Karpas-422 (cell line): ENCODE data around the gene KRTAP6-3. TPM values are rescaled to one million over a fixed set of nuclear protein-coding genes. Genes with fewer than 3 reads are reported as not detected.

ENCODE experiments used
- DNase-seq: peaks from one replicate; pipeline ENCODE4 v3.0.0-alpha.2; 2015
- H2AFZ ChIP-seq: fragments of 200-600 bp; sonication (generic); 2 replicates; pipeline ENCODE4 v1.6.1; 2014; ENCODE audit warnings: antibody characterized with exemption, low read length, mixed read lengths
- H3K27ac ChIP-seq: fragments of 200-600 bp; sonication (generic); 2 replicates; pipeline ENCODE4 v1.5.1; 2014; ENCODE audit warnings: mild to moderate bottlenecking, low read length, moderate library complexity
- H3K27me3 ChIP-seq: fragments of 200-600 bp; sonication (generic); 2 replicates; pipeline ENCODE4 v1.6.1; 2014; ENCODE audit warnings: low read length, mixed read lengths
- H3K36me3 ChIP-seq: fragments of 200-600 bp; sonication (generic); 2 replicates; pipeline ENCODE4 v1.6.1; 2014; ENCODE audit warnings: low read length, mixed read lengths; ENCODE audit not compliant: insufficient read depth
- H3K4me1 ChIP-seq: fragments of 200-600 bp; sonication (generic); 2 replicates; pipeline ENCODE4 v1.6.1; 2014; ENCODE audit warnings: mild to moderate bottlenecking, low read length, mixed read lengths
- H3K4me2 ChIP-seq: fragments of 200-600 bp; sonication (generic); 2 replicates; pipeline ENCODE4 v1.6.1; 2014; ENCODE audit warnings: low read length, low read depth, mild to moderate bottlenecking; ENCODE audit not compliant: poor library complexity, severe bottlenecking
- H3K4me3 ChIP-seq: fragments of 200-600 bp; sonication (generic); 2 replicates; pipeline ENCODE4 v1.5.1; 2014; ENCODE audit warnings: mild to moderate bottlenecking, antibody characterized with exemption, low read length, mixed read lengths
- H3K79me2 ChIP-seq: fragments of 200-600 bp; sonication (generic); 2 replicates; pipeline ENCODE4 v1.6.1; 2014; ENCODE audit warnings: mild to moderate bottlenecking, low read length, mixed read lengths
- H3K9ac ChIP-seq: fragments of 200-600 bp; sonication (generic); 2 replicates; pipeline ENCODE4 v1.6.0; 2014; ENCODE audit warnings: low read length
- H3K9me2 ChIP-seq: fragments of 200-600 bp; sonication (generic), shearing (Covaris generic); replicated peaks from 2 replicates; pipeline ENCODE4 v1.6.0; 2014; ENCODE audit warnings: mild to moderate bottlenecking, low read length, moderate library complexity; ENCODE audit not compliant: insufficient read depth
- H3K9me3 ChIP-seq: fragments of 300-700, 200-600 bp; sonication (generic); 2 replicates; pipeline ENCODE4 v1.6.1; 2014; ENCODE audit warnings: low read length, mixed read lengths
- H4K20me1 ChIP-seq: fragments of 200-600 bp; sonication (generic); 2 replicates; pipeline ENCODE4 v1.6.1; 2014; ENCODE audit warnings: mild to moderate bottlenecking, antibody characterized with exemption, low read length, low read depth; ENCODE audit not compliant: insufficient read depth
- total RNA-seq: library from RNA; depleted of rRNA; stranded (reverse); fragments of >200 nt; shearing (Covaris generic); gene quantifications from 2 replicates; pipeline ENCODE4 v1.2.3, GENCODE V29; 2014; ENCODE audit warnings: low replicate concordance

The KRTAP6-3 gene
- total RNA-seq, 1 experiment from 2014 or later: not detected

DNA sequence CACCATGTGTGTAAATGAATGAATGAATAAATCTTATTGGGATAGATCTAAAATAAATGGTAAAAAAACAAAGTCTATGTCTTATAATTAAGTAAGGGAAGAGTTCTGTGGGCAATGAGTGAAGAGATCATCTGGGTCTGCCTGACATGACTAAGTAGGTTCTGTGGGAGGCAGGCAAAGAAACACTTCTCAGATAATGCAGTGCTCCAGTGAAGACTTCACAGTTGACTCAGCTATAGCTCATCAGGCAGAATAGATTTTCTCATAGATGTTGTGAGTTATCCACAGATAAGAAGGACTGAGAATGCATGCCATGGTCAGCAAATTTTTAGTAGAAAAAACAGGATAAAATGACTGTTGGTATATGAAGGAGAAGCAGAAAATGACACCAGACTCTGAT is 14.5 kb upstream of the KRTAP6-3 start:
- Histone ChIP-seq H3K36me3 (no peaks in the 10 kb centered on the region), H3K4me1 (no peaks in the 10 kb centered on the region), H3K4me2 (no peak overlapping the region), H3K79me2 (no peaks in the 10 kb centered on the region), H3K27ac (no peak overlapping the region), H3K27me3 (no peaks in the 10 kb centered on the region), H3K4me3 (no peak overlapping the region), H2AFZ (no peak overlapping the region), H3K9me2 (no peaks in the 10 kb centered on the region), H3K9me3 (peaks cover 6% of the 10 kb centered on the region), H4K20me1 (no peaks in the 10 kb centered on the region), H3K9ac (no peak overlapping the region)
- DNase-seq: no peak

DNA sequence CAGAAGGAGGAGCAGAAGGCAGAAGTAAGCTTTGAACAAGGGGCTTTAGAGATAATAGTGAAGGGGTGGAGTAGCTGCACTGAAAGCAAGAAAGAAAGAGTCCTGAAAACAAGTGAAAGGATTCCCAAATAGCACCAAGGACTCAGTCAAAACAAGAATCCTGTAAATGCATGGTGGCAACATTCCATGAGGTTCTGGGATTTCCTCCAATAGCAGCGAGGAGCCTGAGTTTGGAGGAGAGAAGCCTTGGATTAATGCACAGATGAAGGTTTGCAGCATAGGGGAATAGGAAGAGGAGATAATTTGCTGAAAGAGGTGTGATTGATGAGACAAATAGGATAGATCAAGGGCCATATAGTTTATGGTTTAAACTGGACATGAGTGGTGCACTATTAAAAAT is 12.9 kb upstream of the KRTAP6-3 start:
- Histone ChIP-seq H3K4me1 (no peaks in the 10 kb centered on the region), H4K20me1 (no peaks in the 10 kb centered on the region), H3K9me2 (no peaks in the 10 kb centered on the region), H3K79me2 (no peaks in the 10 kb centered on the region), H3K36me3 (no peaks in the 10 kb centered on the region), H3K27ac (no peak overlapping the region), H3K4me3 (no peak overlapping the region), H3K27me3 (no peaks in the 10 kb centered on the region), H3K4me2 (no peak overlapping the region), H3K9ac (no peak overlapping the region), H3K9me3 (peaks cover 3% of the 10 kb centered on the region), H2AFZ (no peak overlapping the region)
- no peak for DNase-seq

DNA sequence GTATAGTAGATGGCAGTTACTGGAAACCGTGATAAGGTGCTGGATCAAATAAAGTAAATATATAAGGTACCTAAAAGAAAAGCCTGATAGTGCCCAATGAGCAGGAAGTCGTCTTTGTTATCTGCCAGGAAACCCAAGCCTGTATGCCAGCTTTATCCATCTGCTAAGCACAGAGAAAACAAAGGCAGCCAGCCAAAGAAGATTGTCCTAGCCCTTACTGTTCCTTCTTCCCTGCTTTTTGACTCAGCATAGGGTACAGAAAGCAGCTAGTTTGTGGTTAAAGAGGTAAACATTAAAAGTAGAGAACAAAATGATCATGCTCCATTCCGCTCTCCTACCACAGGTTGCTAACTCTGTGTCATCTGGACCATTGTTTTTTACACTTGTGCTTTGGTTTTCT is 12.1 kb upstream of the KRTAP6-3 start:
- H2AFZ ChIP-seq: no peak overlapping the region
- H3K9me2 ChIP-seq: no peaks in the 10 kb centered on the region
- no peaks in the 10 kb centered on the region for H3K4me1 ChIP-seq
- H3K27me3 ChIP-seq: no peaks in the 10 kb centered on the region
- H3K9me3 ChIP-seq: peaks cover 4% of the 10 kb centered on the region
- H3K36me3 ChIP-seq: no peaks in the 10 kb centered on the region
- H3K79me2 ChIP-seq: no peaks in the 10 kb centered on the region
- H3K27ac ChIP-seq: no peak overlapping the region
- no peak for DNase-seq
- no peaks in the 10 kb centered on the region for H4K20me1 ChIP-seq
- H3K9ac ChIP-seq: no peak overlapping the region
- H3K4me2 ChIP-seq: no peak overlapping the region
- no peak overlapping the region for H3K4me3 ChIP-seq

DNA sequence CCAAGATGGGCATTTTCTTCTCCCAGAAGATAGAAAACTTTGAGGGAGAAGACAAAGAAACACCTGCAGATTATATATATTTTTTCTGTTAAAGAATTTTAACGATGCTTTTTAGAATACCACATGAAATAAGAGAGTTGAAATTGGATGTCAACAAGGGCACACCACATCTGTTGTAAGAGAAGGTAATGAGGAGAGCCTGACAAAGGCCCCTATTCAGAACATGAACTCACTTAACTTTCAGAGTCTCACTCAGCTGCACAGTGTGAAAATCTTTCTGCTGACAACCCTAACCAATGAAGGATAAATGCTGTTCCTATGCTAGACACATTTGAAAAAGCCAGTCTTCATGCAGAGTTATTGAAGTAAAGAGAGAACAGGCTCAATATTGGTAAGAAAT is 9.4 kb upstream of the KRTAP6-3 start:
- Histone ChIP-seq H4K20me1 (no peaks in the 10 kb centered on the region), H2AFZ (no peak overlapping the region), H3K79me2 (no peaks in the 10 kb centered on the region), H3K27me3 (no peaks in the 10 kb centered on the region), H3K27ac (no peak overlapping the region), H3K4me3 (no peak overlapping the region), H3K9me3 (peaks cover 12% of the 10 kb centered on the region), H3K9ac (no peak overlapping the region), H3K9me2 (no peaks in the 10 kb centered on the region), H3K36me3 (no peaks in the 10 kb centered on the region), H3K4me1 (no peaks in the 10 kb centered on the region), H3K4me2 (no peak overlapping the region)
- no peak for DNase-seq

DNA sequence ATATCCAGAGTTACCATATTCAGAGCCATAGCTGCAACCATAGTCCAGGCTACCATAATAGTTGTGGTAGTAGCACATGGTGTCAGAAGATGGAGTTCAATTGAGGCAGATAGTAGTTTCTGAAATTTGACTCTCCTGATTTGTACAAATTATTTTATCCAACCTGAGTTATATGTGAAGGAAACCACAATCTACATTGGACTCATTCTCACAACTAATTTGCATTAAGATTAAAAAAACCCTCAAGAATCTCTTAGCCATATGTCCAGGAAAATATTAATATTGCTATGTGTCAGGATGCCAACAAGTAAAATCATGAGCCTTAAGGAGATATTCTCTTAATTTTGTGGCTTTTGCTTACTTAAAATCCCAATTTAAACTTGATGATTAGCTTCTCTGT is 1.9 kb upstream of the KRTAP6-3 start, which contains the start of gene KRTAP22-2:
TSS of gene KRTAP22-2 (minus strand) at position 101 of the 400 bp plus-strand sequence.
- no peaks in the 10 kb centered on the region for H3K79me2 ChIP-seq
- H3K9me3 ChIP-seq: peaks cover 23% of the 10 kb centered on the region; the same call in 1 of the 2 replicates
- no peak within 1 kb of the TSS for H3K4me2 ChIP-seq
- no peak within 1 kb of the TSS for H3K9ac ChIP-seq
- H3K4me3 ChIP-seq: no peak within 1 kb of the TSS
- DNase-seq: no peak
- H3K36me3 ChIP-seq: no peaks in the 10 kb centered on the region
- H3K27ac ChIP-seq: no peak within 1 kb of the TSS
- H3K4me1 ChIP-seq: no peaks in the 10 kb centered on the region
- no peaks in the 10 kb centered on the region for H3K27me3 ChIP-seq
- H4K20me1 ChIP-seq: no peaks in the 10 kb centered on the region
- H3K9me2 ChIP-seq: no peaks in the 10 kb centered on the region
- no peak within 1 kb of the TSS for H2AFZ ChIP-seq

DNA sequence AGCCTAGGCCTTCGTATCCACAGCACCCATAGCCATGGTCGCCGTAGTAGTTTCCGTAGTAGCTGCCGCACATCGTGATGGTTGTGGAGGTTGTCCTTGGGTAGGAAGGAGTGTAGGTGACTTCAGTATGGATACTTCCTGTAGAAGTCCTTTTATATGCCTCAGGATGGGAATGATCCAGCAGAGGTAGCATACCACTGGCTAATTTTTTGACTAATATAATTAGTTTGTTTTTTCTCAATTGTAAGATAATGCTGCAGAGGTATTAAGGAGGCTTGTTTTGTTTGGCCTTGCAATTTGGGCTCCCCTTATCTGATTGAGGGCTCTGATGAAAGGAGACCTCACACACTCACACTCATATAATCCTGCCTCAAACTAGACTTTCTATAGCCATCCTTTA is 6.6 kb downstream of the KRTAP6-3 start, which contains the start of gene KRTAP6-2:
TSS of gene KRTAP6-2 (minus strand) at position 101 of the 400 bp plus-strand sequence. CDS start at position 73, 28 bp downstream.
- Histone ChIP-seq H3K36me3 (no peaks in the 10 kb centered on the region), H3K4me2 (no peak within 1 kb of the TSS), H3K9me3 (peaks cover 16% of the 10 kb centered on the region), H3K27ac (no peak within 1 kb of the TSS), H3K9ac (no peak within 1 kb of the TSS), H3K4me1 (no peaks in the 10 kb centered on the region), H3K4me3 (no peak within 1 kb of the TSS), H2AFZ (no peak within 1 kb of the TSS), H3K27me3 (no peaks in the 10 kb centered on the region), H3K79me2 (no peaks in the 10 kb centered on the region), H4K20me1 (no peaks in the 10 kb centered on the region), H3K9me2 (no peaks in the 10 kb centered on the region)
- no peak for DNase-seq

DNA sequence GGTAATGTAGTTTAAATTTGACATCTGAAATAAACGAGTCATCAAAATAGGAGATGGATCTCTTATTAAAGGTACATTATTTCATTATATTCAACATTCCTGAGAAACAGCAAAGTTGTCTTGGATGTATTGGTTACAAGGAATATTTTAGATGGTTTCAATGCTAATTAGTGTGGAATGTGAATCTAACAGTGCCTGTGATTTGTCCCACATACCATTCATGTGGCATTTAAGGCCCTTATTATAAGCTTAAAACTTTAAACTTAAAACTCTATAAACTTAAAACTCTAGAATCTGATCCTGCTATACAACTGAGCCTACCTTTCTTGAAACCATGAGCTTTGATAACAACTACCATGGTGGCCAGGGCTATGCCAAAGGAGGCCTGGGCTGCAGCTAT is 8.5 kb downstream of the KRTAP6-3 start, which contains the start of gene KRTAP22-1:
TSS of gene KRTAP22-1 (plus strand) at position 301 of the 400 bp plus-strand sequence.
- Histone ChIP-seq H3K9me2 (no peaks in the 10 kb centered on the region), H4K20me1 (no peaks in the 10 kb centered on the region), H3K4me2 (no peak within 1 kb of the TSS), H3K27ac (no peak within 1 kb of the TSS), H2AFZ (no peak within 1 kb of the TSS), H3K27me3 (no peaks in the 10 kb centered on the region), H3K4me1 (no peaks in the 10 kb centered on the region), H3K79me2 (no peaks in the 10 kb centered on the region), H3K36me3 (no peaks in the 10 kb centered on the region), H3K9ac (no peak within 1 kb of the TSS), H3K4me3 (no peak within 1 kb of the TSS), H3K9me3 (peaks cover 19% of the 10 kb centered on the region)
- DNase-seq: no peak

DNA sequence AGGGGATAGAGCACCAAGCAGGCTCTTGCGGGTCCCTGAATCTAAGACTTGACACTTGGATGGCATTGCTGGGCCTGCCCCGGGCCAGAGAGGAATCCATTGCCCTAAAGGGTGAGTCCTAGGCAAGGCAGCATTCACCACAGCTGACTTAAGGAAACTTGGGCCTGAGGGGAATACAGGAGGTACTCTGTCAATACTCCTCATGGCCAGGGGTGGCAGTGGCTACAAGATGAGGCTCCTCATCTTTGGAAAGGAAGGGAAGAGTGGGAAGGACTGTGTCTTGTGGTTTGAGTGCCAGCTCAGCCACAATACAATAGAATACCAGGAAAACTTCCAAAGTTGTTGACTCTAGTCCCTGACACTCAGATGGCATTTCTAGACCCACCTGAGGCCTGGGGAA is 13.7 kb downstream of the KRTAP6-3 start:
- Histone ChIP-seq H3K36me3 (no peaks in the 10 kb centered on the region), H3K4me2 (no peak overlapping the region), H3K4me3 (no peak overlapping the region), H3K79me2 (no peaks in the 10 kb centered on the region), H3K27me3 (no peaks in the 10 kb centered on the region), H3K4me1 (no peaks in the 10 kb centered on the region), H3K27ac (no peak overlapping the region), H3K9me2 (no peaks in the 10 kb centered on the region), H3K9ac (no peak overlapping the region), H3K9me3 (peaks cover 26% of the 10 kb centered on the region), H4K20me1 (no peaks in the 10 kb centered on the region), H2AFZ (no peak overlapping the region)
- DNase-seq: no peak

DNA sequence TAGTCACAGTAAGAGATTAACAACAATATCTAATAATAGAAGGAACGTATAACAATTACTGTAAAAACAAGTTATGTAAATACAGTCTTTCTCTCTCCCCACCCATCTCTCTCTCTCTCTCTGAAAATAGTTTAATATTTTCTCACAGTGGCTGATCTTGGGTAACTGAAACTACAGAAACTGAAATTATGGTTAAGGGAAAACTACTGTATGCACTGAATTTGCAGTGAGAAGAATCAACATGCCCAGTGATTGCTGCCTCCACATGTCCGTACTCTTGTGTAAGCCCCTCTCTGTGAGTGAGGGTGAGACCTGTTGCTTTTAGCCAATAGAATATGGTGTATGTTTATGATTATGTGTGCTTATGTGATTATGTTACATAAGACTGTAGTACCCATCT is 19.9 kb downstream of the KRTAP6-3 start:
- no peaks in the 10 kb centered on the region; the same call in 1 of the 2 replicates for H3K36me3 ChIP-seq
- H3K4me1 ChIP-seq: no peaks in the 10 kb centered on the region
- no peak overlapping the region for H3K4me2 ChIP-seq
- no peak overlapping the region for H2AFZ ChIP-seq
- no peak overlapping the region for H3K9ac ChIP-seq
- H4K20me1 ChIP-seq: no peaks in the 10 kb centered on the region
- DNase-seq: no peak
- no peaks in the 10 kb centered on the region for H3K27me3 ChIP-seq
- H3K9me3 ChIP-seq: peaks cover 28% of the 10 kb centered on the region
- no peak overlapping the region for H3K4me3 ChIP-seq
- H3K27ac ChIP-seq: no peak overlapping the region
- H3K79me2 ChIP-seq: no peaks in the 10 kb centered on the region
- H3K9me2 ChIP-seq: no peaks in the 10 kb centered on the region
